Psoas muscle (tissue), 8 donors: Measurements from ENCODE around the gene AMBRA1. TPM values are rescaled to one million over a fixed set of nuclear protein-coding genes. Genes with fewer than 3 reads are reported as not detected.

Source experiments
- ATAC-seq, 4 donors: fragments of 200-7000 bp; cut with Tn5 transposase; one replicate each; pipeline ENCODE4 v1.9.1; 2020; ENCODE audit warnings: moderate library complexity in 3 of 4, mild to moderate bottlenecking in 2 of 4
- DNase-seq, 2 donors: peaks; one replicate each; pipeline ENCODE4 v3.0.0-alpha.2; 2020
- H3K27ac ChIP-seq: fragments of 200-600 bp; one replicate; pipeline ENCODE4 v1.8.0; 2022
- H3K27me3 ChIP-seq, 3 donors: fragments of 200-600 bp in 1 of 3; one replicate each; pipeline versions ENCODE4 v1.6.1 to v1.8.0; 2013 to 2022; ENCODE audit warnings: low read length in 2 of 3, mild to moderate bottlenecking in 2 of 3, moderate library complexity in 1 of 3; ENCODE audit not compliant: insufficient read depth in 3 of 3
- H3K36me3 ChIP-seq, 2 donors: fragments of 200-600 bp in 1 of 2; one replicate each; pipeline versions ENCODE4 v1.6.1 to v1.8.0; 2013 to 2022; ENCODE audit warnings: low read depth in 1 of 2, mild to moderate bottlenecking in 1 of 2, moderate library complexity in 1 of 2; ENCODE audit not compliant: insufficient read depth in 1 of 2
- H3K4me1 ChIP-seq: fragments of 200-600 bp; one replicate; pipeline ENCODE4 v1.8.0; 2022
- H3K4me3 ChIP-seq: fragments of 200-600 bp; one replicate; pipeline ENCODE4 v1.8.0; 2022; ENCODE audit warnings: mild to moderate bottlenecking
- H3K9me3 ChIP-seq: fragments of 200-600 bp; one replicate; pipeline ENCODE4 v1.8.0; 2022
- CTCF ChIP-seq: fragments of 200-600 bp; IDR thresholded peaks from one replicate; pipeline ENCODE4 v1.8.0; 2022; ENCODE audit warnings: antibody characterized with exemption
- WGBS, 3 donors: extraction: QIAGEN DNeasy Blood & Tissue Kit; methylation state at CpG; one replicate each; pipeline versions ENCODE4 v1.1.6 to v1.1.7; 2013; 5-methylcytosine and 5-hydroxymethylcytosine counted together
- intact Hi-C, 2 donors: fragments of 100-400 bp; cut with DNase I; formaldehyde crosslinking; loops; one replicate each; pipeline versions ENCODE4 v1.11.0 to v1.14.2; 2022
- long read RNA-seq, 2 donors: library from polyadenylated mRNA; unstranded; transcript quantifications; one replicate each; pipeline ENCODE4 v2.0.0, GENCODE V29; 2021
- polyA plus RNA-seq, 3 donors: library from polyadenylated mRNA; stranded (reverse); fragments of 200-250 nt; gene quantifications; one replicate each; pipeline ENCODE4 v1.2.3, GENCODE V29; 2013
- total RNA-seq, 4 donors: library from RNA; stranded (reverse); fragmentation: NEBNext Ultra II Directional in 2 of 4; extraction: Animal tissue kit (Norgen Biotek cat#: 25700) in 2 of 4; gene quantifications; one replicate each; pipeline versions ENCODE4 v1.2.1 to v1.2.4, GENCODE V29; 2021 to 2023
- donor health status: healthy with polysubstance abuse.
- donor health status: DM: no; HTN: no; CAD: no; lungs with moderate emphysema.
- donor health status: Bipolar disorder and iron deficiency.
- donor health status: healthy.
- donor health status: DM: yes; HTN: yes; CAD: no.
- donor health status: DM: no; HTN: no; CAD: no.
- donor health status: DM: no; HTN: no; CAD: no.
- donor health status: DM: yes; HTN: yes; CAD: no.

The AMBRA1 gene, protein sequence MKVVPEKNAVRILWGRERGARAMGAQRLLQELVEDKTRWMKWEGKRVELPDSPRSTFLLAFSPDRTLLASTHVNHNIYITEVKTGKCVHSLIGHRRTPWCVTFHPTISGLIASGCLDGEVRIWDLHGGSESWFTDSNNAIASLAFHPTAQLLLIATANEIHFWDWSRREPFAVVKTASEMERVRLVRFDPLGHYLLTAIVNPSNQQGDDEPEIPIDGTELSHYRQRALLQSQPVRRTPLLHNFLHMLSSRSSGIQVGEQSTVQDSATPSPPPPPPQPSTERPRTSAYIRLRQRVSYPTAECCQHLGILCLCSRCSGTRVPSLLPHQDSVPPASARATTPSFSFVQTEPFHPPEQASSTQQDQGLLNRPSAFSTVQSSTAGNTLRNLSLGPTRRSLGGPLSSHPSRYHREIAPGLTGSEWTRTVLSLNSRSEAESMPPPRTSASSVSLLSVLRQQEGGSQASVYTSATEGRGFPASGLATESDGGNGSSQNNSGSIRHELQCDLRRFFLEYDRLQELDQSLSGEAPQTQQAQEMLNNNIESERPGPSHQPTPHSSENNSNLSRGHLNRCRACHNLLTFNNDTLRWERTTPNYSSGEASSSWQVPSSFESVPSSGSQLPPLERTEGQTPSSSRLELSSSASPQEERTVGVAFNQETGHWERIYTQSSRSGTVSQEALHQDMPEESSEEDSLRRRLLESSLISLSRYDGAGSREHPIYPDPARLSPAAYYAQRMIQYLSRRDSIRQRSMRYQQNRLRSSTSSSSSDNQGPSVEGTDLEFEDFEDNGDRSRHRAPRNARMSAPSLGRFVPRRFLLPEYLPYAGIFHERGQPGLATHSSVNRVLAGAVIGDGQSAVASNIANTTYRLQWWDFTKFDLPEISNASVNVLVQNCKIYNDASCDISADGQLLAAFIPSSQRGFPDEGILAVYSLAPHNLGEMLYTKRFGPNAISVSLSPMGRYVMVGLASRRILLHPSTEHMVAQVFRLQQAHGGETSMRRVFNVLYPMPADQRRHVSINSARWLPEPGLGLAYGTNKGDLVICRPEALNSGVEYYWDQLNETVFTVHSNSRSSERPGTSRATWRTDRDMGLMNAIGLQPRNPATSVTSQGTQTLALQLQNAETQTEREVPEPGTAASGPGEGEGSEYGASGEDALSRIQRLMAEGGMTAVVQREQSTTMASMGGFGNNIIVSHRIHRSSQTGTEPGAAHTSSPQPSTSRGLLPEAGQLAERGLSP (N-terminal part only)
- 10 to 100 TPM; 10.8 to 23.5 (median 18.5) TPM for total RNA-seq
- polyA plus RNA-seq = 10 to 100 TPM in 1 of 3 donors, 1 to 10 TPM in 2; 5.1 to 10.8 (median 5.3) TPM
- long read RNA-seq, donor 1, full-length matches to known transcripts = 2 of 11 reads
- long read RNA-seq, donor 1, partial matches to known transcripts = 3 of 11 reads
- long read RNA-seq, donor 1, other reads (novel, unspliced or antisense) = 6 of 11 reads
- long read RNA-seq, donor 2, full-length matches to known transcripts = 2 of 15 reads
- long read RNA-seq, donor 2, partial matches to known transcripts = 11 of 15 reads
- long read RNA-seq, donor 2, other reads (novel, unspliced or antisense) = 2 of 15 reads

DNA sequence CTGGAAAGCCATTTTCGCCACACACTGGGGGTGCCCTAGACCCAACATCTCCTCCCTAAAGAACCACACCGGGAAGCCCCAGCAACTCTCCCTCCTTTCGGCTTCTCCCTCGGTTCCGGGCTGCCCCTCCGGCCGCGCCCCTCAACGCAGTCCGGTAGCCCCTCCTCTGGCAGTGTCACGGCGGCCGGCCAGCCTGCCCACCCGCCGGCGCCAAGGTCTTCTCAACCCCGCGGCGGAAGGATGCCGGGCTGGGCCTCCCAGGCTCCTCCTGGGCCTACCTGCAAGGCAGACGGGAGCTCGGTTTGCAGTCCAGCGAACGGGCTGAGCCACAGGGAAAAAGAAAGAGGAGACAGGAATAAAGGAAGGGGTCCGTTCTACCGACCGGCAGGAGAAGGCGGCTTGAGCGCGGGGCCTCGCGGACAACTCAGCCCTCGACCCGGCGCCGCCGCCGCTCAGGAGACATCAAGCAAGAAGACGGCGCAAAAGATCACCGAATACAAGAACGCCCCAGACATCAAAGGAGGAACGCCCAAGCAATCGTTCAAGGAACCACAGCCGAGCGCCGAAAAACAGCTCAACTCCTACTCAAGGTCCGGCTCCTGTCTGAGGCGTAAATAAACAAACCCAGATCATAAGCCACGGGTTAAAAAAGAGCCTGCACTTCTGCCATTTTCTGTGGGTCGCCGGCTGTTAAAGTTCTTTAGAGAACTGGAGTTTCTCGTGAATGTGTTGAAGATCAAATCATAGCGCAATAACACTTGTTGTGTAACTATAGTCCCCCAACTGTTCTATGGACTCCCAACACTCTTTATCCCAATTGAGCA, at the start of gene AMBRA1:
Gene AMBRA1 (minus strand): TSS at position 474 of the 824 bp plus-strand sequence. CDS start 45,643 bp downstream, outside the sequence.
- ATAC-seq (peak; percentile 93 to 97 (median 95)), DNase-seq (peak; percentile 86 to 91)
- no peaks in the 10 kb centered on the region for H3K9me3 ChIP-seq
- peak within 1 kb of the TSS; percentile 79 for H3K27ac ChIP-seq
- TF ChIP-seq CTCF = no peak
- H3K4me3 ChIP-seq = peak within 1 kb of the TSS; percentile 99
- H3K36me3 ChIP-seq = no peaks in the 10 kb centered on the region
- intact Hi-C loops = loop anchor here in 1 of 2 donors (5.0 kb wide), 1 partner anchor 36 kb away; no protein-coding TSS in a partner anchor
- 1% methylated on average over 50 to 54 of the region's 54 CpGs for WGBS, 3 donors
- H3K27me3 ChIP-seq = no peaks in the 10 kb centered on the region
- peaks cover 29% of the 10 kb centered on the region for H3K4me1 ChIP-seq

DNA sequence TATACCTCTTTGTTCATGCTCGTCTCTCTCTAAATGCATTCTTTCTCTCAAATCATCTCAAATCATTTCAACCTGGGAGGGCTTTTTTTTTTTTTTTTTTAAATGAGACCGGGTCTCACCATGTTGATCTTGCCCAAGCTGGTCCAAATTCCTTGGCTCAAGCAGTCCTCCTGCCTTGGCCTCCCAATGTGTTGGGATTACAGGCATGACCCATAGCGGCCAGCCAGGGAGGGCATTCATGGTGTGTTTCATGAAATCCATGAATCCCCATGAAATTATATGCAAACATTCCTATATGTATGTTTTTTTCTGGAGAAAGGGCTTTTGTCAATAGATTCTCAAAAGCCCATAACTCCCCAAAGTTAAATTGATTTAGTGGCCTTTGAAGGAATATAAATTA, 49.7 kb upstream of the AMBRA1 start:
- ATAC-seq (no peak), DNase-seq (no peak)
- no peak for TF ChIP-seq CTCF
- WGBS, 3 donors = 70 to 83% (median 81%) methylated on average over 3 of the region's 3 CpGs
- H3K4me1 ChIP-seq = peaks cover under 1% of the 10 kb centered on the region
- intact Hi-C loops = no loop called here
- H3K27ac ChIP-seq = no peak overlapping the region
- H3K27me3 ChIP-seq = no peaks in the 10 kb centered on the region
- H3K36me3 ChIP-seq = peaks cover 0 to 57% of the 10 kb centered on the region in 2 donors
- no peak overlapping the region for H3K4me3 ChIP-seq
- no peaks in the 10 kb centered on the region for H3K9me3 ChIP-seq

- intact Hi-C loops = no loop called here
- Histone ChIP-seq H3K27ac (no peak overlapping the region), H3K4me3 (no peak overlapping the region), H3K9me3 (no peaks in the 10 kb centered on the region), H3K27me3 (no peaks in the 10 kb centered on the region), H3K36me3 (peaks cover 0 to 59% of the 10 kb centered on the region in 2 donors), H3K4me1 (no peaks in the 10 kb centered on the region)
- no peak for TF ChIP-seq CTCF
- ATAC-seq (no peak), DNase-seq (no peak)
- 93 to 95% (median 94%) methylated on average over 8 of the region's 8 CpGs for WGBS, 3 donors
Observed at GRCh38 chr11:46642627-46643335, 49.0 kb upstream of the AMBRA1 start.
